Transverse colon (tissue), 3 donors: ENCODE results near the gene MCM3.

ENCODE experiments used
- EP300 ChIP-seq: sonication (generic); formaldehyde crosslinking; IDR thresholded peaks from one replicate; pipeline ENCODE4 v1.6.1; 2017; ENCODE audit warnings: antibody characterized with exemption, low read depth
- POLR2A ChIP-seq: fragments of 450-650 bp; IDR thresholded peaks from one replicate; pipeline ENCODE4 v1.6.1; 2016; ENCODE audit warnings: antibody characterized with exemption, mild to moderate bottlenecking, moderate library complexity
- TF ChIP-seq, protein P1 (sequence below), 5 experiments: fragments of 200-600 bp in 3 of 5; fragments of 450-650 bp in 2 of 5; sonication (generic) in 3 of 5; IDR thresholded peaks; 1 replicate in 2 of 5; 2 replicates in 3 of 5; pipeline ENCODE4 v1.5.1; 2016 to 2017; ENCODE audit warnings: antibody characterized with exemption in 5 of 5, inconsistent platforms in 3 of 5, mild to moderate bottlenecking in 2 of 5, moderate library complexity in 1 of 5

DNA sequence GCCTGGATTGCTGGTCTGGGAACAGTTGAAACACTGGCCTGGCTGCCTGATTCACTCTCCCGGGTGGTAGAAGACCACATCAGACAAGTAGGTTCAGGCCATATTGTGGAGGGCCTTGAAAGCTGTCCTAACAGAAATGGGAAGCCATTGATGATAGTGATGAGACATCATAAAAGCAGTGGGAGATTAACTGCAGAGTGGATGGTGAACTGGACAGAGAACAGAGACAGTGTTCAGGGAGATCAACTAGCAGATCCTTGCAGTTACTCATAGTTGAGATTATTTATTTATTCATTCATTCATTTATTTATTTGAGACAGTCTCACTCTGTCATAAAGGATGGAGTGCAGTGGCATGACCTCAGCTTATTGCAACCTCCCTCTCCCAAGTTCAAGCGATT is 30.2 kb upstream of the MCM3 start:
- TF ChIP-seq, protein P1, sequence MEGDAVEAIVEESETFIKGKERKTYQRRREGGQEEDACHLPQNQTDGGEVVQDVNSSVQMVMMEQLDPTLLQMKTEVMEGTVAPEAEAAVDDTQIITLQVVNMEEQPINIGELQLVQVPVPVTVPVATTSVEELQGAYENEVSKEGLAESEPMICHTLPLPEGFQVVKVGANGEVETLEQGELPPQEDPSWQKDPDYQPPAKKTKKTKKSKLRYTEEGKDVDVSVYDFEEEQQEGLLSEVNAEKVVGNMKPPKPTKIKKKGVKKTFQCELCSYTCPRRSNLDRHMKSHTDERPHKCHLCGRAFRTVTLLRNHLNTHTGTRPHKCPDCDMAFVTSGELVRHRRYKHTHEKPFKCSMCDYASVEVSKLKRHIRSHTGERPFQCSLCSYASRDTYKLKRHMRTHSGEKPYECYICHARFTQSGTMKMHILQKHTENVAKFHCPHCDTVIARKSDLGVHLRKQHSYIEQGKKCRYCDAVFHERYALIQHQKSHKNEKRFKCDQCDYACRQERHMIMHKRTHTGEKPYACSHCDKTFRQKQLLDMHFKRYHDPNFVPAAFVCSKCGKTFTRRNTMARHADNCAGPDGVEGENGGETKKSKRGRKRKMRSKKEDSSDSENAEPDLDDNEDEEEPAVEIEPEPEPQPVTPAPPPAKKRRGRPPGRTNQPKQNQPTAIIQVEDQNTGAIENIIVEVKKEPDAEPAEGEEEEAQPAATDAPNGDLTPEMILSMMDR (IDR thresholded peaks at IDR 0.05): no peak
- TF ChIP-seq POLR2A: no peak
- TF ChIP-seq EP300: no peak
